Body of pancreas (tissue), 4 donors: Measurements from ENCODE around the gene KIF27.

Experiments used
- CTCF ChIP-seq, 7 experiments: fragments of 450-650 bp in 4 of 7; fragments of 200-600 bp in 3 of 7; sonication (generic) in 3 of 7; IDR thresholded peaks; one replicate each; pipeline ENCODE4 v1.5.1; 2016 to 2019; ENCODE audit warnings: antibody characterized with exemption in 7 of 7
- POLR2A ChIP-seq, 3 donors: fragments of 450-650 bp; IDR thresholded peaks; one replicate each; pipeline ENCODE4 v1.6.1; 2016; ENCODE audit warnings: antibody characterized with exemption in 3 of 3, mild to moderate bottlenecking in 2 of 3

GRCh38 chr9:83969602-83970001 lies 48.4 kb upstream of the KIF27 start:
- TF ChIP-seq CTCF (IDR thresholded peaks at IDR 0.05), result no peak
- TF ChIP-seq POLR2A (IDR thresholded peaks at IDR 0.05), result no peak
